GM20431 (cell line): ENCODE measurements around the gene RPS3.

ENCODE experiments used
- in situ Hi-C: fragments of 300-500 bp; cut with MseI, MboI; formaldehyde crosslinking; loops from one replicate; pipeline ENCODE4 v1.15.0; 2020; ENCODE audit warnings: low sequenced_read_pairs; ENCODE audit not compliant: unreplicated experiment

Gene RPS3

GRCh38 chr11:75432911-75433321, 33.6 kb downstream of the RPS3 start, which contains the start of gene KLHL35:
Gene KLHL35, minus strand, starts transcription at chr11:75433203. Its CDS starts 2,574 bp downstream, at chr11:75430629.
- in situ Hi-C loops = no loop called here

DNA sequence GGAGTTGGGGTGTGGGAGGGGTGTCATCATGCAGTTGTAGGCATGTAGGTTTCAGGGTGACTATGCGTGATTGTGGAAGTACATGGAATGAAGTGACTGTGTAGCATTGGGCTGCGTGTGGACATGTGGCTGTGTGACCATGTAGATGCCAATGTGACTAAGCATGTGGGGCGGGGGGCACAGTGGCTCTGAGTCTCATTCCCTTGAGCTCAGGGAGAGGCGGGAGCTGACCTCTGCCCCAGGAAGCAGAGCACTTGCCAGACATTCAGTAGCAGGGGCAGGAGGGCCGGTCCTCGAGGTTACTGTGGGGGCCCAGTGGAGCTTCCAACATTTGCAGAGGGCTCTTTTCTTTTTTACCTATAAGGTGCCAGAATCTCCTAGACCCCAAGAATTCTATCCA, 34.1 kb downstream of the RPS3 start:
- in situ Hi-C loops = no loop called here

- in situ Hi-C loops = no loop called here
These were observed 34.7 kb downstream of the RPS3 start for GRCh38 chr11:75434051-75434450.

DNA sequence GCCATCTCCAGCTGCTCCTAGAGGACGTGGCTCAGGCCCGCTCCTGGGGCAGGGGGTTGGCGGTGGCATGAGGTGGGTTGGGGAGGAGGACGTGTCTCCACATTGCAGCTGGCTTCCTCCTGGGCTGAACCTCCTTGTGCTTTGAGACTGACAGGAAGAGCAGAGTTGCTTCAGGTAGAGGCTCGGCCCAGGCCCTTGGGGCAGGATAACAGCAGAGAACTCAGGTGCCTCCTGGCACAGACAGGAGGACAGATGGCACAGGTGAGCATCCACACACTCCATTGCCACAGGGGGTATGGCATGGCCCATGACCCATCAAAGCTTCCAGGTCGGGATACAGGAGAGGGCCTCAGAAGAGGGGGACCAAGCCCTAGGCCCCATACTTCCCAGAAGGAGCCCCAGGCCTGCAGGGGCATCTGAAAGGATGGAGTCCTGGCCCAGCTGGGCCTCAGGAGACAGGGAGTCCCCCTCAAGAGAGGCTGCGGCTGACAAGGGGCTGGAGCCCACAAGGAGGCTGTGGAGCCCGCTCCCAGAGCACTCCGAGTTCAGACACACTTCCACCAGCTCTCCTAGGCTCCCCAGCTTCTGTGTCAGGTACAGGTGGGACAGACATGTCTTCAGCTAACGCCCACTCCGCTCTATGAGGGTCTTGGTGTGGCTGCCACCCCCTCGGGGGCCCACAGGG, 35.7 kb downstream of the RPS3 start:
- in situ Hi-C loops = no loop called here

DNA sequence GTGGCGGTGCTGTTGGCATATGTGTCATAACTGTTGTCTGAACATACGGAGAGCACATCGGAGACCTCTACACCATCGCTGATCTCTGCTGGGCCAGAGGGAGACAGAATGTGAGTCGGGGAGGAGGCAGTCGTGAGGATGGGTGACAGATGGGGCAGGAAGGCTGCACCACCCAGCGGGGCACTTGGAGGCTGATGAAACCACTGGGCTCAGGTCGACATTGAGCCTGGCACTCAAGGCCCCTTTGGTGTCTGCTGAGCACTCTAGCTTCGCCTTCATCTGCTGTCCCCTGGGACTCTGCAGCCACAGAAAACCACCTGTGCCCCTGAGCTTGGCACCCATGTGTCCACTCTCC, 36.2 kb downstream of the RPS3 start:
- in situ Hi-C loops = no loop called here

DNA sequence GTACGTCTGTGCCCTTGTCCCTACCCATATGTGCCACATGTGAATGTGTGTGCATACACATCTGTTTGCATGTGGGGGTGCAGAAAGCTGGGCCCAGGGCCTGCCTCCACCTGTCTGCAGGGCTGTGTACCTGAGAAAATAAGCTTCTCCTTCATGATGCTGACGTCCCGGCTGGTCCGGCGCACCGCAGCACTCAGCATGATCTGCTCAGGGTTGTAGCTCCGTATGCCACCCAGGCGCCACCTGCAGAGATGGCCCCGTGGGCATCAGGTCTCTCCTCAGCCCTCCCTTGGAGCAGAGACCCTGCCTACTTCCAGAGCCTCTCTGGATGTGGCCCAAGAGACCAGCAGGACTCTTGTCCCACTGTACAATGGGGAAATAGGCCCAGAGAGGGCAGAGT, 37.5 kb downstream of the RPS3 start:
- in situ Hi-C loops = no loop called here

DNA sequence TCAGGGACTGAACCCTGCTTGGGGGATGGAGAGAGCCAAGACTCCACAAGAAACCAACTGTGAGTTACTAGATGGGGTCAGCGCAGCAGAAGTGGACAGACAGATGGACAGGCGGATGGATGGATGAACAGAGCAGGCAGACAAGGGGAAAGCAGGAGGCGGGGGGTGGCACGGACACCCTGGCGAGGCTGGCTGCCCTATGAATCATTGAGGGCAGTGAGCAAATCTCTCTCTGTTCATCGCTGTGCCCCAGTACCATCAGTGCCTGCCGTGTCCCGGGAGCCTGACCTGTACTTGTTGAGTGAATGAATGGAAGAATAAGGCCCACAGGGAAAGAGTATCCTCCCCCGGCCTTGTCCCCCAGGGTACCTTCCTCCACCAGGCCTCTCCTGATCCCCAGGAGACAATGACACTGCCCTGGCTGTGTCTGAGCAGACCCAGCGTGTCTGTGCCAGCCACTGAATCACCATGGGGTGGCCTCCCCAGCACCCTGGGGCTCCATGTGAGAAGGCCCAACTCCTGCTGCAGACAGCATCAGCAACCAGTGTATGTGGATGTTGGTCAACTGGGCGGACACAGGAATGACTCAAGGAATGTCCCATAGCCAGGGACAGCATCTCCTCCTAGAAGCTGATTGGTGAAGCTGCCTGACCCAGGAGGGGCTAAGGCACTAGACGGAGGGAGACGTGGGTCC, 38.8 kb downstream of the RPS3 start:
- in situ Hi-C loops = no loop called here

DNA sequence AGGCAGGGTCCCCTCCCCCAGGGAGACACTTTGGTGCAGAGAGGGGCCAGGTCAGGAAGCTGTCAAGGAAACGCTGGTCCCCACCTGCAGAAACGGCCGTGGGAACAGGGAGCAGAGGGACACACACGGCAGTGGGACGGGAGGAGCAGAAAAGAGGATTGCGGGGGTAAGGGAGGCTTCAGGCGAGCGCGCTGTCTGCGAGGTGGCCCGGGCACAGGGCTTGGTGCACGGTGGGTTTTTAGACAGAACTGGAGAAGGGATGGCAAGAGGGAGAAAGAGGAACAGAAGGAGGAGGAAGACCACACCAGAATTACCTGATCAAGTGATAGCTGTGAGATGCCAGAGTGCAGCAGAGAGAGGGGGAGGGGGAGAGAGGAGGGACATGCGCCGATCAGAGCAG, 39.7 kb downstream of the RPS3 start:
- in situ Hi-C loops = no loop called here

- in situ Hi-C loops = no loop called here
These were observed 40.3 kb downstream of the RPS3 start for GRCh38 chr11:75439495-75440120.

- in situ Hi-C loops = no loop called here
These were observed 41.9 kb downstream of the RPS3 start for GRCh38 chr11:75440960-75441803.

DNA sequence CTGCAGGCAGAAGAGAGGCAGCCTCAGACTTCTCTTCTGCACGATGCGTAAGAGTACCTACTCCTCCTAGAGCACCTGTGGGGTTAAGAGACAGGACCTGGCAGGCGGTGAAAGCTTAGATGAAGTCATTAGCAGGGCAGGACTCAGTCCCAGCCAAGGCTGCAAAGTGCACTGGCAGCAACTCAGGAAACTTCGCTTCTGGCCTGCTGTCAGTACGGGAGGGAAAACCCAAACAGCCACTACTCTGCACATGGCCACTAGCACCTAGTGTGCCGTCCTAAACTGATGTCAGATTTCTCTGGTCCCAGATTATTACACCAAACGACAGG, 42.5 kb downstream of the RPS3 start:
- in situ Hi-C loops = no loop called here

DNA sequence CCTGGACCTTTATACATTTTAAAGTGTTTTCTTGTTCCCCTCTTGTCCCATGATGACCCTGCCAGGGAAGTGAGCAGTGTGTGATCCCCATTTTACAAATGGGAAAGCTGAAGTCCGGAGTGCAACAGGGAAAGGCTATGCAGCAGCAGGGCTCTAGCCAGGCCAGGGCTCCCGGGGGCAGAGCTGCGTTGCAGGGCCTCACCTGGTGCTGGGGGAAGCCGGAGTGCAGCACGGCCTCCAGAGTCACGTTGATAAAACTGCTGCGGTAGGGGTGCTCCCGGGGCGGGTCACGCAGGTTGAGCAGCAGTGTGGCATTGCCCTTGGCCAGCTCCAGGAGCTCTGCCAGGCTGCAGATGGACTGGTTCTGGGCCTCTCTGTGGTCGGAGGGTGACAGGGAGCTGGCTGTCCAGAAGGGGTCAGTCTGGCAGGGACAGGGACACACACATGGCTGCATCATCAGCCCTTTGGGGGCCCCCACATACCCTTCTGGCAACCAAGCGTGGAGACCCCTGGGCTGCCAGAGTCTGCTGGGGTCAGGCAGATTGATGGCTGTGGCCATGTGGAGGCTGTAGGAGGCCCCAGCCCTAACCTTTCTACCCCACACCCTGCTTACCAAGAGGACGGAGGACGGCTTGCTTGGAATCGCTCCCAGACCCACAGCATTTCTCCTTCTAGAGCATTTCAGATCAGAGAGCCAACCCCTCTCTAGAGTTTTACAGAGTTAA, 43.0 kb downstream of the RPS3 start:
- in situ Hi-C loops = no loop called here

- in situ Hi-C loops = no loop called here
These were observed 43.7 kb downstream of the RPS3 start for GRCh38 chr11:75443043-75443442.

GRCh38 chr11:75445315-75445953, 46.1 kb downstream of the RPS3 start:
- in situ Hi-C loops = loop anchor here (5.0 kb wide), 1 partner anchor 82 kb away; the partner anchor contains the start of gene GDPD5

DNA sequence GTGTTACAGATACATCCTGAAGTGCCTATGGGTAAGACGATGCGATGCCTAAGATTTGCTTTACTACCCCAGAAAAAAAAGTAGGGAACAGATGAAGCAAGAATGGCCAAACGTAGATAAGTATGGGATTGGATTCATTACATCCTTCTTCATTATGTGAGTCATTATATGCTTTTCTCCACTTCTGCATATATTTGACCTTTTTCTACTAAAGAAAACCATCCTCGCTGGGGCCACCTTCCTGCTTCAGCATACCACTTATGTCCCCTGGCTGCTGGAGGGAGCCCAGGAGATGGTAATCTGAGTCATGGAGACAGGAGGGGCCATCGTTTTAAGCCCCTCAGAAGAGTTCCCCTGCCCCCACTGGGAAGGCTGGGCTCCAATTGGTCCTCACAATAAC, 48.1 kb downstream of the RPS3 start:
- in situ Hi-C loops = loop anchor here (5.0 kb wide), 1 partner anchor 80 kb away; the partner anchor contains the start of gene GDPD5

DNA sequence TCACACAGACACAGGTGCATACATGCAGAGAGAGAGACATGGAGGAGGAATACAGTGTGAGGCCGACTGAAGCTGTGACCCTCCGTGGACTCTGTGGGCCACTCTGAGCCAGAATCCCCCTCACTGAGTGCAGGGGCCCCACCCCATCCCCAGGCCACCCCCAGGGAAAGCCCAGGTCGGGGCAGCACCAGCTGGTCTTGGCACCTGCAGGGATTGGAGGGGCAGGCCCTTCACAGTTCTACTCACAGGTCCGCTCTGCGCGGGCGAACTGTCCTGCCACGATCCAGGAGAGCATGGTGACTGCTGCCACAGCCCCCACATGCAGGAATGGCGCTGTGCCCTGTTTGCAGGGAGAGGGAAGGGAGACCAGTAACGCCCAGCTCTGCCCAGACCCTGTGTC, 50.0 kb downstream of the RPS3 start:
- in situ Hi-C loops = loop anchor here (5.0 kb wide), 1 partner anchor 78 kb away; the partner anchor contains the start of gene GDPD5

GRCh38 chr11:75449776-75450175, 50.5 kb downstream of the RPS3 start:
- in situ Hi-C loops = loop anchor here (5.0 kb wide), 1 partner anchor 78 kb away; the partner anchor contains the start of gene GDPD5

DNA sequence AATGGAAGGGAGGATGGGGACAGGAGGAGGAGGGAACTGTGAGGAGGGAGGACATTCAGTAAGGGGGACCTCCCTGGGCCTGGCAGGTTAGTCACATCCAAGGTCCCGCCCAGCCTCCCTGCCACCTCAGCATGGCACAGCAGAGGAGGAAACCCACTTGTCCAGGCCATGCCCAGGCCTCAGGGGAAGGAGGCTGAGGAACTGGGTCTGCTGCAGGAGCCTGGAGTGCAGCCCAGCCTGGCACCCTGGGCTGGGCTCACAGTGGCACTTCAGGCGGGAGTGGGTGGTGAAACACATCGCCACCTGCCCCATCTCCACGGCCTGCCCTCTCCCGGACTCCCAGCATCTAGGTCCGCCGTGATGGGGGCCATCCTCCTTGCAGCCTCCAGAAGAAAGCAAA, 50.9 kb downstream of the RPS3 start:
- in situ Hi-C loops = no loop called here
